Measurements from ENCODE around the gene CARD6. TPM values are rescaled to one million over a fixed set of nuclear protein-coding genes. Genes with fewer than 3 reads are reported as not detected.
"Not testable (repeated sequence)": the region's sequence is repeated elsewhere in the genome, so short reads cannot be mapped to it uniquely, and the experiment has no call there.

The CARD6 gene
- total RNA-seq, 1 donor from 2014 or later, result 6.4 TPM

DNA sequence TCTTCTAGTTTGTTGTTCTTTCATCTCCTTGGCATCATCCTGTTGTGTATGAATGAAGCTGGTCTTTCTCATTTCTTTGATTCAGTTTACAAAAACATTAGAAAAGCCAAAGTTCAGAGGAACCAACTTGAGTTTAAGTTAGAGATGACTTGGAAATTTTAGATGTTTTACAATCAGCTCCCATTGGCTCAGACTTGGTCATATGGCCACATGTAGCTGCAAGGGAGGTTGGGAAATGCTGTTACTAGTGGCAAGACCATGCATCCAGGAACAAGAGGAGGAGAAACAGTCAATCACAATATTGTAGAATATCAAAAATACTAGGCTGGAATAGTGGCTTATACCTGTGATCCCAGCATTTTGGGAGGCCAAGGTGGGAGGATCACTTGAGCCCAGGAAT is 19.5 kb downstream of the CARD6 start:
- DNase-seq (no peak), ATAC-seq (no peak)

DNA sequence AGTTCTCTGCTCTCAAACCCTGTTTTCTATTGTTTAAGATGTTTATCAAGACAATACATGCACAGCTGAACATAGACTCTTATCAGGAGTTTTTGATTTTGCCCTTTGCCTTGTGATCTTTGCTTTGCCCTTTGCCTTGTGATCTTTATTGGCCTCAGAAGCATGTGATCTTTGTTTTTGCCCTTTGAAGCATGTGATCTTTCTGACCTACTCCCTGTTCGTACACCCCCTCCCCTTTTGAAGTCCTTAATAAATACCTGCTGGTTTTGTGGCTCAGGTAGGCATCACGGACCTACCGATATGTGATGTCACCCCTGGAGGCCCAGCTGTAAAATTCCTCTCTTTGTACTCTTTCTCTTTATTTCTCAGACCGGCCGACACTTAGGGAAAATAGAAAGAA is 23.8 kb downstream of the CARD6 start:
- ATAC-seq; intact Hi-C loops (cut with micrococcal nuclease); DNase-seq: not testable (repeated sequence)

More for the DNA sequence above, 19.5 kb downstream of the CARD6 start:
- intact Hi-C loops (cut with micrococcal nuclease), result no loop called here

DNA sequence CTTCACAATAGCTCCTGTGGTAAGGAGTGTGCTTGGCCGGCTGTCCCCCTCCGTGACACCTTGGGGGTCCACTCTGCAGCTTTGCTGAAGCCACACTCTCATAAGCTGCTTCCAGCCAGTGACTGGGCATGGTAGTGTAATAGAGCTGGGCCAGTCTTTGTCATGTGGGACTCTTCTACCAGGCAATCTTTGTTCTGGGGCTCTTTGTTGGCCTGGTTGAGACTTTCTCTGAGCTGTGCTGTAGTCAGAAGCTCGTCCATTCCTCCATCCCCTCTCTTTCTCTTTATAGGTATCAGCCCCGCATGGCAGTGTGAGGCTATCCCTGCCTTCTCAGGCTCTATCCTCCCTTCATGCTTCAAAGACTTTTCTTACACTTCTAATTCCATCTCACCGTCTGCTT is 25.7 kb downstream of the CARD6 start:
- ATAC-seq (no peak), DNase-seq (no peak)
- intact Hi-C loops (cut with micrococcal nuclease), result no loop called here

DNA sequence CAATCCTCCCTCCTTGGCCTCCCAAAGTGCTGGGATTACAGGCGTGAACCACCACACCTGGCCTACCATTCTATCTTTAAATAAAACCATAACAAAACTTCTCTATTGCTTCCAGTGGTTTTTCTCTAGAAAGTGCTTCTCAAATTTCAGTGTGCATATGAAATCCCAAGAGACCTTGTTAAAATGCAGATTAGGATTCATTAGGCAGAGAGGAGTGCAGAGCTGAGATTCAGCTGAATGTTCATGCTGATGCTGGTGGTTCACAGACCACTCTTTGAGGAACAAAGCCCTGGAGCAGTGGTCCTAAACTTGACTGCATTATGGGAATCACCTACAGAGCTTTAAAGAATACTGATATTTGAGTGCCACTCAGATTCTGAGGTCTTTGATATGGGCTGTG is 28.2 kb downstream of the CARD6 start:
- ATAC-seq, result no peak
- intact Hi-C loops (cut with micrococcal nuclease), result no loop called here

DNA sequence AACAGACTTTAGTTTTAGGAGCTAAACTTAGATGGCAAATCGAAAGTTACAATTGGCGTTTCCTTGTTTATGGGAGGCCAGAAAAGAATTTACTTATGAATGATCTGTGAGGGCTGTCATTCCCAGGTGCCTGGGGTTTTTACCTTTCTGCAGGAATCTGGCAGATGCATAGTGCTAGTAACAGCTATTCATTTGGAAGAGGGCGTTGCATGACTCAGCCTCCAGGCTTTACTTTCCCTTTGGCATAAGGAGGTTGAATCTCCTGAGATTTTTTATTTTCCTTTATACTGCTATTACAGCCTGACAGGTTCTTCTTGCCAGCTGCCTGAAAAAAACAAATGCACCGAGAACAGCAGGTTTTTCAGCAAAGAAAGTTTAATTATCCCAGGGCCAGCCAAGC is 30.0 kb downstream of the CARD6 start:
- intact Hi-C loops (cut with micrococcal nuclease), result loop anchor here (10.0 kb wide), 1 partner anchor 116 kb away; the partner anchor contains the start of gene TTC33
- DNase-seq, result no peak

More for the DNA sequence above, 28.2 kb downstream of the CARD6 start:
- no peak for DNase-seq

DNA sequence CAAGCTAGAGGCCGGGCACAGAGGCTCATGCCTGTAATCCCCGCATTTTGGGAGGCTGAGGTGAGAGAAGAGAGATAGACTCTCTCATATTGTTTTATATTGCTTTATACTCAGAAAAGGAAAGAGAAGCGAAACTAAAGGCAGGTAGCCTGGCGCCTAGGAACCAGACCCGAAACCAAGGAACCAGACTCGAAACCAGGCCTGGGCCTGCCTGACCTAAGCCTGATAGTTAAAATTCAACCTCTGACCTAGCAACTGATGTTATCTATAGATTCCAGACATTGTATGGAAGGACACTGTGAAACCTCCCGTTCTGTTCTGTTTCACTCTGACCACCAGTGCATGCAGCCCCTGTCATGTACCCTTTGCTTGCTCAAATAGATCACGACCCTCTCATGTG is 31.1 kb downstream of the CARD6 start:
- not testable (repeated sequence) for ATAC-seq, DNase-seq
- intact Hi-C loops (cut with micrococcal nuclease), result loop anchor here (10.0 kb wide), 1 partner anchor 117 kb away; the partner anchor contains the start of gene TTC33

More for the DNA sequence above, 30.0 kb downstream of the CARD6 start:
- ATAC-seq, result no peak

DNA sequence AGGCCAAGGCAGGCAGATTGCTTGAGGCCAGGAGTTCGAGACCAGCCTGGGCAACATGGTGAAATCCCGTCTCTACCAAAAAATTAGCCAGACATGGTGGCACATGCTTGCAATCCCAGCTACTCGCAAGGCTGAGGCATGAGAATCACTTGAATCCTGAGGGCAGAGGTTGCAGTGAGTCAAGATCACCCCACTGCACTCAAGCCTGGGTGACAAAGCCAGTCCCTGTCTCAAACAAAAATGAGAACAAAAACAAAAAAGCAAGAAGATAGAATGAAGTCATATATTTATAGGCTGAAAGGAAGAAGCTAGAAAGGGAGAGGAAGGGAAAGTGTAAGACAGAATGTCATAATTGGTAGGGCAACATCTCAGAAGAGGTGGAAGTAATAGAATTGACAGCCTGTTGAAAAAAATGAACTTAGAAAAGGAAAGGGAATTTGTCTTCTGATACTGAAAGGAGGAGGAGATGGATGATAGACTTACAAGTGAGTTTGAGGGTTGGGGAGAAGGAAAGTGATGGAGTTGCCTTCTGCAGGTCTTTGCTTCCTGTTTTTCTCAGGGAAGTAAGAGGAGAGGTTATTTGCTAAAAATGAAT is 32.2 kb downstream of the CARD6 start:
- intact Hi-C loops (cut with micrococcal nuclease), result loop anchor here (10.0 kb wide), 1 partner anchor 119 kb away; the partner anchor contains the start of gene TTC33
- DNase-seq (no peak), ATAC-seq (no peak)

DNA sequence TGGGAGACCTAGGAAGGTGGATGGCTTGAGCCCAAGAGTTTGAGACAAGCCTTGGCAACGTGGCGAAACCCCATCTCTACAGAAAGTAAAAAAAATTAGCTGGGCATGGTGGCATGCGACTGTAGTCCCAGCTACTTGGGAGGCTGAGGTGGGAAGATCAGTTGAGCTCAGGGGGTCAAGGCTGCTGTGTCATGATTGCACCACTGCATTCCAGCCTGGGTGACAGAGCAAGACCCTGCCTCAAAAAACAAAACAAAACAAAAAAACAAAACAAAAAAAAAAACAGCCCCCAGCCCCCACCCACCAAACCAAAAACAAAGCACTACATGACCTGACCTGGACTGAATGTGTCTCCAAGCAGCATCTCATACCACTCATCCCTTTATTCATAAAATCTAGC is 34.8 kb downstream of the CARD6 start:
- intact Hi-C loops (cut with micrococcal nuclease), result loop anchor here (10.0 kb wide), 1 partner anchor 121 kb away; the partner anchor contains the start of gene TTC33
- no peak for ATAC-seq
- no peak for DNase-seq

DNA sequence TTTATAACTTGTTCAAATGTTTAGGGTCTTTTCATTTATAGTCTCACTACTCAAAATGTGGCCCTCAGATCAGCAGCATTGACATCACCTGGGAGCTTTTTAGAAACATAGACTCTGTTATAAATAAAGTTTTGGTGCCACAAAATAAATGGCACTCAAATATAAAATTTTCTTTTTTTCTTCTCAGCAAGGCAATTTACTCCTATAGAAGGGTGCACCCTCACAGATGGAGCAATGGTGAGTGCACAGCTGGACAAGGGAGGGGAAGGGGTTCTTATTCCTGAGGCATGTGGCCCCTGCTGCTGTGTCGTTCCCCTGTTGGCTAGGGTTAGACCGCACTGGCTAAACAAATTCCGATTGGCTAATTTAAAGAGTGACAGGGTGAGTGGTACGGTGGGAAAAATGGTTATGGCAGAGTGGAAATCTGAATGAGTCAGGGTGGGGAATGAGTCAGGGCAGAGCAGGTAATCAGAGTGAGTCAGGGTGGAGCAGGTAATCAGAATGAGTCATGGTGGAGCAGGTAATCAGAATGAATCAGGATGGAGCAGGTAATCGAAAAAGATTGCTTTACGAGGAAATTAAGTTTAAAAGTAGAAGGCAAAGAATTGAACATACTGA is 36.3 kb downstream of the CARD6 start:
- DNase-seq (no peak), ATAC-seq (no peak)
- intact Hi-C loops (cut with micrococcal nuclease), result loop anchor here (10.0 kb wide), 1 partner anchor 123 kb away; the partner anchor contains the start of gene TTC33

DNA sequence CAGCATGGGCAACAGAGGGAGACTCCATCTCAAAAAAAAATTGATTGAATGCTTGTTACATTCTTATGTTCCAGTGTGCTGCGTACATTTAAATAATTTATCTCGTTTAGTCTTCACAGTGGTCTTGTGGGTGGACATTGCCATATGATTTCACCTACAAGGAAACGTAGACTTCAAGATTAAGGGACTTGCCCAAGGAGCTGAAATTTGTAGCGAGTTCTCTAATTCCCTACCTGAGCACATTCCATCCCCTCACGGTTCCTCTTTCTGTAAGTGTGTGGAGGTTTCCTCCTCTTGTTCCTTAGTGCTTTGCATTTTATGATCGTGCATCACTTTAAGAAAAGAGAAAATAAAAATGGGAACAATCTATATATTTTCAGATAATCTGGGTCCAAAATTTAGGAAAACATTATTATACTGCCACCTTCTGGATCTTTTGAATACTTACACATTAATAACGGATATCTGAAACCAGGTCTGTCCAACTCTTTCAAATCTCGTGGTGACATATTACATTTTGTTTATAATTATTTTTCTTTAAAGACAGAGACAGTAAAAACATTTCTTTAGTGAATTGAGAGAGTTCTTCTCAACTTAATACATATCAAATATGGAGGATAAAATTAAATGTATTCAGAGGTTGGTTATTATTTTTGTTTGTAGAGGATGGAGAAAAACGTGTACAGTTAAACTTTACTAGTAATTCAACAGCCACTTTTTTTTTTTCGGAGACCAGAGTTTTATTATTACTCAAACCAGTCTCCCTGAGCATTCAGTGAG is 38.2 kb downstream of the CARD6 start:
- intact Hi-C loops (cut with micrococcal nuclease), result loop anchor here (10.0 kb wide), 1 partner anchor 125 kb away; the partner anchor contains the start of gene TTC33

DNA sequence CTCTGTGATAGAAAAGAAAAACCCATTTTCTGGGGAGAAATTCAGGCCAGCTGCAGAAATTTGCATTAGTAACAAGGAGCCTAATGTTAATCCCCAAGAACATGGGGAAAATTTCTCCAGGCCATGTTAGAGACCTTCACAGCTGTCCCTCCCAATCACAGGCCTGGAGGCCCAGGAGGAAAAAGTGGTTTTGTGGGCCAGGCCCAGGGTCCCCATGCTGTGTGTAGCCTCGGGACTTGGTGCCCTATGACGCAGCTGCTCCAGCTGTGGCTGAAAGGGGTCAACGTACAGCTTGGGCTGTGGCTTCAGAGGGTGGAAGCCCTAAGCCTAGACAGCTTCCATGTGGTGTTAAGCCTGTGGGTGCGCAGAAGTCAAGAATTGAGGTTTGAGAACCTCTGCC is 41.1 kb downstream of the CARD6 start:
- no peak for ATAC-seq
- intact Hi-C loops (cut with micrococcal nuclease), result no loop called here

More for the DNA sequence above, 38.2 kb downstream of the CARD6 start:
- ATAC-seq (no peak), DNase-seq (no peak)

DNA sequence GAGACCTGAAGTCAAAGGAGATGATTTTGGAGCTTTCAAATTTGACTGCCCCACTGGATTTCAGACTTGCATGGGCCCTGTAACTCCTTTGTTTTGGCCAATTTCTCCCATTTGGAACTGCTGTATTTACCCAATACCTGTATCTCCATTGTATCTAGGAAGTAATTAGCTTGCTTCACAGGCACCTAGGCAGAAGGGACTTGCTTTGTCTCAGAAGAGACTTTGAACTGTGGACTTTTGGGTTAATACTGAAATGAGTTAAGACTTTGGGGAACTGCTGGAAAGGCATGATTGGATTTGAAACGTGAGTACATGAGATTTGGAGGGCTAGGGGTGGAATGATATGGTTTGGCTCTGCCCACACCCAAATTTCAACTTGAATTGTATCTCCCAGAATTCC is 41.9 kb downstream of the CARD6 start:
- ATAC-seq; intact Hi-C loops (cut with micrococcal nuclease): not testable (repeated sequence)

More for the DNA sequence above, 41.1 kb downstream of the CARD6 start:
- DNase-seq, result no peak

DNA sequence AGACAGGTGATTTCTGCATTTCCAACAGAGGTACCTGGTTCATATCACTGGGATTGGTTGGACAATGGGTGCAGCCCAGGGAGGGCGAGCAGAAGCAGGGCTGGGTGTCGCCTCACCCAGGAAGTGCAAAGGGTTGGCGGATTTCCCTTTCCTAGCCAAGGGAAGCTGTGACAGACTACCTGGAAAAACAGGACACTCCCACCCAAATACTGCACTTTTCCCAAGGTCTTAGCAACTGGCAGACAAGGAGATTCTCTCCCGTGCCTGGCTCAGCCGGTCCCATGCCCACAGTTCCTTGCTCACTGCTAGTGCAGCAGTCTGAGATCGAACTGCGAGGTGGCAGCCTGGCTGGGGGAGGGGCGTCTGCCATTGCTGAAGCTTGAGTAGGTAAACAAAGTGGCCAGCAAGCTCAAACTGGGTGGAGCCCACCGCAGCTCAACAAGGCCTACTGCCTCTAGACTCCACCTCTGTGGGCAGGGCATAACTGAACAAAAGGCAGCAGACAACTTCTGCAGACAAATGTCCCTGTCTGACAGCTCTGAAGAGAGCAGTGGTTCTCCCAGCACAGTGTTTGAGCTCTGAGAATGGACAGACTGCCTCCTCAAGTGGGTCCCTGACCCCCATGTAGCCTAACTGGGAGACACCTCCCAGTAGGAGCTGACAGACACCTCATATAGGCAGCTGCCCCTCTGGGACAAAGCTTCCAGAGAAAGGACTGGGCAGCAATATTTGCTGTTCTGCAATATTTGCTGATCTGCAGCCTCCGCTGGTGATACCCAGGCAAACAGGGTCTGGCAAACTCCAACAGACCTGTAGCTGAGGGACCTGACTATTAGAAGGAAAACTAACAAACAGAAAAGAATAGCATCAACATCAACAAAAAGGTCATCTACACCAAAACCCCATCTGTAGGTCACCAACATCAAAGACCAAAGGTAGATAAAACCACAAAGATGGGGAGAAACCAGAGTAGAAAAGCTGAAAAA is 54.6 kb downstream of the CARD6 start:
- intact Hi-C loops (cut with micrococcal nuclease); DNase-seq; ATAC-seq: not testable (repeated sequence)

More for the DNA sequence above, 41.9 kb downstream of the CARD6 start:
- DNase-seq, result not testable (repeated sequence)

DNA sequence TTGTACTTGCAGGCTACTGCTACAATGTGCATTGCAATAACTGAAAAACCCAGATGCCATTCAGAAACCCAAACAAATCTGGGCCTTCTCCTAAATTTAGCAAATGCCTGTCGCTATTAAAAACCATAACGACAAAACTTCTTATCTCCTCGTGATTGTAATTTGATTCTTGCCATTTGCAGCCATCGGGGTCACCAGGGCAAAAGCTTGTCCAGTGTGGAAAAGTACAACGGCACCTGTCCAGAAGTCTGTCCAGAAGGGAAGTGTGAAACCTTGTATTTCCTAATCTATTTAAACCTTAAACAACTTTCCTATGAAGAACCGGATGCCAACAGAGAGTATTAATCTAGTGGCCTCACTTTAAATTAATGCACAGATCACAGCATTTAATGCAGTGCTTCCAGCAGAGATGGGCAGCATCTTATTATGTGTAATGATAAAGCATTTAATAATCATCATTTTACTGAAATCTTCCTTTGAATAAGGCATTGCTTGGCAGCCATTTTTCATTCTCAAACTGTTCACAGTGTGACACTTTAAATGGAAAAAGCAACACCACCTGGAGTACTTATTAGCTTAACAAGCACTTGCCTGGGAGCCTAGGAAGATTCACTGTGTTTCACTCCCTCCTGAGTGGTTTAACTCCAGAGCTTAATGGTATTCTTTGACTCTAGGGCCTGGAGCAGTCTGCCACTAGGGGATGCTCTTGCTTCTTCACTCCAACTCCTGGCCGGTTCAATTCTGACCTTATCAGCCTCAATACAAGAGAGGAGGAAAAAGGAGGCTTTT is 63.2 kb downstream of the CARD6 start:
- DNase-seq, result peak; percentile 50
- intact Hi-C loops (cut with micrococcal nuclease), result loop anchor here (10.0 kb wide), 1 partner anchor 370 kb away; no protein-coding TSS in a partner anchor
- ATAC-seq, result peak; percentile 95

DNA sequence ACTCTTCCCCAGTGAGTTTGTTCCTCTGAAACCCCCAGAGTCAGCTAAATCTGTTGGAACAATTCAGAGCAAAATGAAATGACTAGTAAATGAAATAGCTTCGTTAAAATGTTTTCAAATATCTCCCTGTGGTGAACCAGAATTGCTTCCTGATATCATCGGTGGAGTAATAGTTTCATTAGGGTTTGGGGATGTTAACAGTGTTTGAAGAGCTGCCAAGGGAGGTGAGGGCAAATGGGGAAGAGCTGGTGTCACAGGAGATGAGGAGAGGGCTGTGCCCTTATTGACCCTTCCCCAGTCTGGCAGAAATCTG is 63.8 kb downstream of the CARD6 start:
- ATAC-seq (no peak), DNase-seq (no peak)
- intact Hi-C loops (cut with micrococcal nuclease), result loop anchor here (10.0 kb wide), 1 partner anchor 370 kb away; no protein-coding TSS in a partner anchor

DNA sequence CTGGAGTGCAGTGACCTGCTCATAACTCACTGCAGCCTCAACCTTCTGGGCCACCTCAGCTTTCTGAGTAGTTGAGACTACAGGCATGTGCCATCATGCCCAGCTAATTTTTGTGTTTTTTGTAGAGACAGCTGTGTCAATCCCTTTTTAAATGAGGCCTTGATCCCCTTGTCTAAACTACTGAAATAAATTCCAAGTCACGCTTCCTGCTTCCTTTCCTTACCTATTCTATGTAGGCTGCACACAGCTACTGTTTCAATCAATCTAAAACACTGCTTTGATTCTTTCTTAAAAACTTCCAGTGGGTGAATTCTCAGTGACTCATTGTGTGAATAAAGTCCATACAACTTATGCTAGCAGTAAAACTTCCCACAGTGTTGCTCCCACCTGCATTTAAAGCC is 65.2 kb downstream of the CARD6 start:
- ATAC-seq (no peak), DNase-seq (no peak)
- intact Hi-C loops (cut with micrococcal nuclease), result loop anchor here (10.0 kb wide), 1 partner anchor 368 kb away; no protein-coding TSS in a partner anchor

DNA sequence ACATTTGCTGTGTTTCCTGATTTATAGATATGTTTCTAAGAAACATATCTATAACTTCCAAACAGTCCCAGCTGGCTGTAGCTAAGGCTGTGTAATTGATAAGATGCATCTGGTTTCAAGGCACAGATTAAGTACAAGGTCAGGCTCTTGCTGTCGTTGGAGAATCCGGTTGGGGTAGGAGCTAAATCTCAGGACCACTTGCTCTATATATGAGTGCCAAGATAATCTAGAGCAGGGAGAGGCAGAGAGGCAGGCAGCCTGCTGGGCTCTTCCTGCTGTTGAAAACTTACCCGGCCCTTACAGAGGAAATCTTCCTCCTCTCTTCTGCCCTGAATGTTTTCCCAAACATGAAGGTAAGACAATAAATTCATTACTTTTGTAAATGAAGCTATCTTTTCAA is 68.1 kb downstream of the CARD6 start, which contains the start of gene C7:
Gene C7, plus strand, starts transcription at position 234 of the 400 bp plus-strand sequence. Its CDS starts 114 bp downstream, at position 348.
- ATAC-seq (peak; percentile 74), DNase-seq (peak; percentile 42)

More for the DNA sequence above, 68.1 kb downstream of the CARD6 start, which contains the start of gene C7:
- intact Hi-C loops (cut with micrococcal nuclease), result loop anchor here (10.0 kb wide), 1 partner anchor 366 kb away; no protein-coding TSS in a partner anchor

Measured in left ventricle myocardium superior (tissue), 1 donor.